Measurements from ENCODE around the gene MAPT.
"Not testable (repeated sequence)": the region's sequence is repeated elsewhere in the genome, so short reads cannot be mapped to it uniquely, and the experiment has no call there.

The MAPT gene

GRCh38 chr17:45896803-45897693 lies 2.7 kb downstream of the MAPT start:
- FAIRE-seq (no peak), DNase-seq (ENCODE audit: low spot score) (no peak)

GRCh38 chr17:45900136-45900535 lies 5.8 kb downstream of the MAPT start:
- FAIRE-seq (no peak), DNase-seq (ENCODE audit: low spot score) (no peak)

GRCh38 chr17:45900723-45901415 lies 6.5 kb downstream of the MAPT start:
- DNase-seq (ENCODE audit: low spot score), result no peak
- no peak for FAIRE-seq

- DNase-seq (ENCODE audit: low spot score) (no peak), FAIRE-seq (no peak)
Measured at GRCh38 chr17:45902892-45903346, 8.6 kb downstream of the MAPT start.

DNA sequence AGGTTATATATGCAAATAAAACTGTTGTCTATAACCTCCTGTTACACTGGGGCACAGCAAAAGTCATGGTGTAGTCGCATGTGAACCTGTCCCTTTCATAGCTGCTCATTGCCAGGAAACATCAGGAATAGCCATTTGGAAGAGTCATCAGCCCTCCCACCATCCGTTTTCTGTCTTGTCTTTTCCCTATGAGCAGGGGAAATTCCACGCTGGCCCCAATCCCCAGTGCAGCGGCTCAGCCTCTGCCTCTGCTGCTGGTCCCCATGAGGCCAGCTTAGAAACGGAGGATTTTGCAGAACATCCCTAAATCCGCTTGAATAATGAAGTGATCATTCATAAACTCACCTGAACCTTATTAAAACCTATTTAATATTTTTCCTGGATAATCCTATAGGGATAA lies 10.5 kb downstream of the MAPT start:
- no peak for FAIRE-seq
- DNase-seq (ENCODE audit: low spot score), result no peak

DNA sequence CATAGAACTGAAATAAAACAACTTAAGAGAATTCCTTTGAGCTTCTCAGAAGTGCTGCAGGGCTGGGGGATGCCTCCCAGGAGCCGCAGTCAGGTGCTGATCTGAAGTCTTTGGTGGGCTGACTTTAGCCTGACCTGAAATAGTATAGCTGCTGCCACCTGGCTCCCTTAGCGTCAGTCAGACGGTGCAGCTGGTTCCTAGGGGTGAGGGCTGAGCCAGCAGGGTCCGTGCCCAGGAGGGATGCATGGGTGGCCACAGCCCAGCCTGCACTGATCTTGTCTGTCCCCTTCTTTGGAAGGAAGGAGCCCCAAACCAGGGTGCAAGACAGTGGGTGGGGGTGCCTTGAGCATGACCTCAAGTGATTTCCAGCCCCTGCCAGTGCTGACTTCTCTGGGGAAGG lies 11.5 kb downstream of the MAPT start:
- FAIRE-seq (no peak), DNase-seq (ENCODE audit: low spot score) (no peak)

- FAIRE-seq (no peak), DNase-seq (ENCODE audit: low spot score) (no peak)
Measured at GRCh38 chr17:45906237-45906636, 11.9 kb downstream of the MAPT start.

- FAIRE-seq (no peak), DNase-seq (ENCODE audit: low spot score) (no peak)
Measured at GRCh38 chr17:45906927-45907622, 12.7 kb downstream of the MAPT start.

DNA sequence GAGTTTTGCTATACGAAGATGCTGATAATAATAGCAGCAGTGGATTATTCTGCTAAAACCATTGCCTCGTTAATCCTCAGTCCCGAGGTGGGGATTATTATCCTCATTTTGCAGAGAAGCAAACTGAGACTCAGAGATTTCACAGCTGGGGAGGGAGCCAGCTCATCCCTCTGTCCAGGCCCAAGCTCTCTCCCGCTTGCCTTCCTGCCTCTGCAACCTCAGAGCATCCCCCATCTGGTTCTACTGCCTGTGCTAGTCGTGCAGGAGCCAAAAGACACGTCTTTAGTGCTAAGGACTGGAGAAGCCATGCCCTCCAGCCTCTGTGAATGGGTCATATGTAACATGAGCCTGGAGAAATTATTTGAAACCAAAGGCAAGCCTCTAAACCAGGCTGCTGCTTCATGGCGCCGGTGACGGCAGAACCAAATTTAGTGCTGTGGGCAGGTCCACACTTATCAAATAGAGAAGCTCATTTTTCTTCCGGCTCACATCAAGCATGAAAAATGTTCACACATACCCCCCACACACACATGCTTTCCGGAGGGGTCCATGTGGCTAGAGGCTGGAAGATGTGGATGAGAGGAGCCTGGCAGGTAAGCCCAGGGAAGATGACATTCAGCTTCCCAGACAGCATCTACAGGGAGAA lies 13.5 kb downstream of the MAPT start:
- DNase-seq (ENCODE audit: low spot score), result no peak
- no peak for FAIRE-seq

DNA sequence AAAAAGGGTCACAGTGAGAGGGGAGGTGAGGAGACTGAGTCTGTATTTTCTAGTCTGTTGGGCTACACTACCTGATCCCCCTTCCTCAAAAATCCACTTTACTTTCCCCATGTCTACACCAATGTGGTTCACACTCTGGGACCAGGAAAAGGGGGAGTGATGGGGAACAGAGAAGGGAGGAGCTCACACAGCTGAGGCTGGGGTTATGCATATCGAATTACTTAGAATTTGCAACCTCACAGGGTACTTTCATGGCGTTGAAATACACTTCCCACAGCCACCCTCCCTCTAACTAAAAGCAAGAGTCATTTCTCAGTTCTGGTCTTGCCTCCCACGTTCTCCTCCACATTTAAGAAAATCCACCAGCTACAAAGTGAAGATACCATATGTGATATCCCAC lies 14.1 kb downstream of the MAPT start:
- DNase-seq (ENCODE audit: low spot score), result no peak
- no peak for FAIRE-seq

DNA sequence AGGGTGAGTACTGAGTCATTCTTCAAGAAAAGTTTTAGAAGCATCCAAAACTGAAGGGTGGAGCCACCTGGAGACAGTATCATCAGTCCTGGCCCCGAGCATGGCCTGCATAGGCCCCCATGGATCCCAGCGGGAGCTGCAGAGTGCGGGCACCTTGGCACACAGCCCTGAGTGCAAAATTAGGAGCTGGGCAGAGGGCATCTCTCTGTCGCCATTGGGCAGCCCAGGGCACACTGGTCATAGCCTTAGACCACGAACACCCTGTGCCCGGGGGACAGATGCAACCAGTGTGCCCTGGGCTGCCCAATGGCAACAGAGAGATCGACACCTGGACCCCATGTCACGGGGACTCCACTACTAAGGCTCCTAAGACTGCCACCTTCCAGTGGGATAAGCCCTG lies 14.6 kb downstream of the MAPT start:
- DNase-seq (ENCODE audit: low spot score) (no peak), FAIRE-seq (no peak)

- no peak for FAIRE-seq
- no peak for DNase-seq (ENCODE audit: low spot score)
Measured at GRCh38 chr17:45910667-45911066, 16.3 kb downstream of the MAPT start.

DNA sequence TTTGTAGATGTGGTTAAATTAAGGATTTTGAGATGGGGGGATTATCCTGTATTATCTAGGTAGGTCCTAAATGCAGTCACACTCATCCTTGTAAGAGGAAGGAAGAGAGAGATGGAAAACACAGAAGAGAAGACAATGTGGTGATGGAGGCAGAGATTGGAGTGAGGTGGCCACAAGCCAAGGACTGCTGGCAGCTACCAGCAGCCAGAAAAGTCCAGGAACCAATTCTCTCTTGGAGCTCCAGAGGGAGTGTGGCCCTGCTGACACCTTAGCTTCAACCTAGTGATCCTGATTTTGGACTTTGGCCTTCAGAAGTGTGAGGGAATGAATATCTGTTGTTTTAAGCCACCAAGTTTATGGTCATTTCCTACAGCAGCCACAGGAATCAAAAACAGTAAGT lies 18.0 kb downstream of the MAPT start:
- FAIRE-seq (no peak), DNase-seq (ENCODE audit: low spot score) (no peak)

DNA sequence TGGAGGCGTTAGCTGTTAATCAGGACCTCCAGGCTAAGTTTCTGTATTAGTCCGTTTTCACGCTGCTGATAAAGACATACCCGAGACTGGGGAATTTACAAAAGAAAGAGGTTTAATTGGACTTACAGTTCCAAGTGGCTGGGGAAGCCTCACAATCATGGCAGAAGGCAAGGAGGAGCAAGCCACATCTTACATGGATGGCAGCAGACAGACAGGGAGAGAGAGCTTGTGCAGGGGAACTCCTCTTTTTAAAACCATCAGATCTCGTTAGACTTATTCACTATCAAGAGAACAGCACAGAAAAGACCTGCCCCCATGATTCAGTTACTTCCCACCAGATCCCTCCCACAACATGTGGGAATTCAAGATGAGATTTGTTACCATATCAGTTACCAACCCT lies 18.7 kb downstream of the MAPT start:
- DNase-seq (ENCODE audit: low spot score); FAIRE-seq: not testable (repeated sequence)

DNA sequence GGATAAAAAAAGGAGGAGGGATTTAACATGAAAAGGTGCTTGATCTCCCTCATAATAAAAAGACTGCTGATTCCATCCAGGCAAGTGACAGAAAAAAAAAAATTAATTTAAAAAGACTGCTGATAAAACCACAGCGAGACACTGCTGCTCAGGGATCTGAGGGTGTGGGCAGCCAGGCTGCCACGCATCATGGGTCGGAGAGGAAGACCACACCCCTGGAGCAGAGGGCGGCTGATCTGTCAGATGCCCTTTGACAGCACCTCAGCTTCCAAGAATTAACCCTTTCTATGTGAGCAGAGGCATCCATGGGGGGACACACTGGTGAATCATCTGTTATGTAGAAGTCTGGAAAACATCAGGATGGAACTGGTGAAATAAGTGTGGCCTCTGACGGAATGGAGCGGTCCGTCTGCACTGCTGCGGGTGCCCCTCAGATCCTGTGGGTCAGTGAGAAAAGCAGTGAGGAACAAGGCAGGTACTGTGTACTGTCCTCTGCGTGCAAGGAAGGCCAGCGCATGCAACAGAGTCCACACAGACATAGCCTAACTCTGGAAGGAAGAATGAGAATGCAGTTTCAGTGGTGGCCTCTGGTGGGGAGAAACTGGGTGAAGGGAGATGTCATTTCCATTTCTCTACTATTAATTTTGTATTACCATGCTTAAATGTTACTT lies 19.8 kb downstream of the MAPT start:
- DNase-seq (ENCODE audit: low spot score), result no peak
- no peak for FAIRE-seq

DNA sequence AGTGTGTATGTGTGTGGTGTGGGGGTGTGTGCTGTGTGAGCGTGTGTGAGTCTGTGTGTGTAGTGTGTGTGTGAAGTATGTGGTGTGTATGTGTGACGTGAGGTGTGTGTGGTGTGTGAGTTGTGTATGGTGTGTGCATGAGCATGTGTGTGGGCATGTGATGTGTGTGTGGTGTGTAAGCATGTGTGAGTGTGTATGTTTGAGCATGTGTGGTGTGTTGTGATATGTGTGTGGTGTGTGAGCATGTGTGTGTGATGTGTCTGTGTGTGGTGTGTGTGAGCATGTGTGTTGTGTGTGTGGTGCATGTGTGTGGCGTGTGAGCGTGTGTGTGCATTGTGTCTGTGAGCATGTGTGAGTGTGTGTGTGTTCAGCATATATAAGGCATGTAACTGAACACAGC lies 20.9 kb downstream of the MAPT start:
- DNase-seq (ENCODE audit: low spot score) (no peak), FAIRE-seq (no peak)

DNA sequence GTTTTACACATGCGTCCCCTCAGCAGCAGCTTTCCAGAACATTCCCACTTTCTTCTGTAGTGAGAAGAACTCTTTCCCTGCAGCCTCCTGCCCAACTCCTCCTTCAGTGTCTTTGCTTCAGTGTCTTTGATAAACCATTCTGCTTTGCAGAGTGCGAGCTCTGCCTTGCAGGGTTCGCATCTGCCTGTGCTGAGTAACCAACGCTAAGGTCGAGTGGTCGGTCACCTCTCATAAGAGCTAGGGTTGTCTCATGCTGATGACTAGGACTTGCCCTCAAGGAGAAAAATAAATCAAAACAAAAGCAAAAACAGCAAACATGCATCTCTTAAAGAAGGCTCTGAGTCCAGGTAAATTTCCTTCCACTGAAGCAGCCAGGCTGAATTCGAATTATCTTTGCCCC lies 22.7 kb downstream of the MAPT start:
- FAIRE-seq, result no peak
- no peak for DNase-seq (ENCODE audit: low spot score)

- no peak for DNase-seq (ENCODE audit: low spot score)
- FAIRE-seq, result no peak
Measured at GRCh38 chr17:45918241-45918745, 23.9 kb downstream of the MAPT start.

DNA sequence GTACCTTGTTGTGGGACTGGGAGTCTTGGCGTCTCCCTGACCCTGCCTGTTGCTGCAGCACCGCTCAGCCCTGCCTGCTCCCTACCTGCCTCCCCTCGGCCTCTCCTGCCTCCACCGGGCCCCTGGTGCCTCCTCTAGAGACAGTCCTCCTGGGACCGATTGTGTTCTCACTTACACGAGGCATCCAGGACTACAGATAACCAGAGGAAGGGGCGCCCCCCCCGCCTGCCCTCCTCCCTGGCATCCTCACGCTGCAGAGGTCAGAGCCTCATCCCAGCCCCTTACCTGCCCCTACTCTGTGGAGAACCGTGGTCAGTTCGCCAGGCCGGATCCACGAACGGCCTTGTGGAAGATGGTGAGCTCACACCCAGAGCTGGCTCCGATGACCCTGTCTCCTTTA lies 24.8 kb downstream of the MAPT start:
- FAIRE-seq (no peak), DNase-seq (ENCODE audit: low spot score) (no peak)

- DNase-seq (ENCODE audit: low spot score) (no peak), FAIRE-seq (no peak)
Measured at GRCh38 chr17:45920083-45920482, 25.7 kb downstream of the MAPT start.

Data from RCC 7860 (cell line).